Endothelial cell of umbilical vein (primary cell): ENCODE measurements around the gene IGF2R. TPM values are rescaled to one million over a fixed set of nuclear protein-coding genes. Genes with fewer than 3 reads are reported as not detected.

ENCODE experiments used
- BruUV-seq: library from RNA; stranded (reverse); fragments of 400-500 nt; replicated peaks from 2 replicates; lab custom pipeline; 2021; lab: Mats Ljungman, UMichigan
- CTCF ChIA-PET: fragments of 300-600, 350-600 bp; sonication (Branson Sonifier 250); formaldehyde crosslinking; loops from one replicate; lab custom pipeline; 2021; ENCODE audit warnings: antibody characterized with exemption, inconsistent platforms; lab: Charles Lee
- POLR2A ChIA-PET: fragments of 300-600, 350-600 bp; sonication (Branson Sonifier 250); formaldehyde crosslinking; loops from one replicate; lab custom pipeline; 2021; ENCODE audit warnings: antibody characterized with exemption, inconsistent platforms; lab: Charles Lee
- DNase-seq: peaks from one replicate; pipeline ENCODE4 v3.0.0-alpha.2; 2011; ENCODE audit warnings: low read depth, low spot score
- FAIRE-seq: peaks from 2 replicates; lab custom pipeline; 2011; peaks lifted over from hg19 to GRCh38; lab: Jason Lieb, UNC
- H2AFZ ChIP-seq: 2 replicates; pipeline ENCODE4 v1.6.0; 2012; ENCODE audit warnings: low read depth, low read length, control low read depth, inconsistent platforms
- H3K27ac ChIP-seq: 2 replicates; pipeline ENCODE4 v1.5.1; 2011; ENCODE audit warnings: low read depth, mild to moderate bottlenecking, control low read depth, low read length, moderate library complexity; ENCODE audit not compliant: insufficient read depth
- H3K27me3 ChIP-seq, 2 experiments: 2 replicates each; pipeline versions ENCODE4 v1.6.0 to v1.6.1; 2011; ENCODE audit warnings: low read length in 2 of 2, mixed read lengths in 1 of 2; ENCODE audit not compliant: control insufficient read depth in 2 of 2, insufficient read depth in 2 of 2
- H3K36me3 ChIP-seq, 2 experiments: 2 replicates in 1 of 2; 3 replicates in 1 of 2; pipeline ENCODE4 v1.5.1; 2011; ENCODE audit warnings: low read length in 2 of 2, mild to moderate bottlenecking in 1 of 2, moderate library complexity in 1 of 2; ENCODE audit not compliant: control insufficient read depth in 2 of 2, insufficient read depth in 2 of 2; ENCODE audit errors: extremely low read depth in 1 of 2
- H3K4me1 ChIP-seq: 3 replicates; pipeline ENCODE4 v1.5.1; 2011; ENCODE audit warnings: mild to moderate bottlenecking, low read length; ENCODE audit not compliant: control insufficient read depth, insufficient read depth; ENCODE audit errors: extremely low read depth
- H3K4me2 ChIP-seq: 2 replicates; pipeline ENCODE4 v1.6.1; 2011; ENCODE audit warnings: low read length, control low read depth, mixed read lengths; ENCODE audit not compliant: insufficient read depth
- H3K4me3 ChIP-seq, 3 experiments: fragments of 200-600 bp in 1 of 3; sonication (generic), shearing (Covaris generic) in 1 of 3; replicated peaks in 1 of 3; 2 replicates each; pipeline ENCODE4 v1.5.1; 2011 to 2016; ENCODE audit warnings: control low read depth in 3 of 3, low read length in 3 of 3, mild to moderate bottlenecking in 2 of 3, inconsistent platforms in 1 of 3, low read depth in 1 of 3, moderate library complexity in 1 of 3; ENCODE audit not compliant: insufficient read depth in 1 of 3
- H3K79me2 ChIP-seq: 2 replicates; pipeline ENCODE4 v1.6.0; 2012; ENCODE audit warnings: low read length, inconsistent platforms; ENCODE audit not compliant: control insufficient read depth, insufficient read depth
- H3K9ac ChIP-seq: replicated peaks from 2 replicates; pipeline ENCODE3; 2011; ENCODE audit warnings: low read length, control low read depth; ENCODE audit not compliant: insufficient read depth; ENCODE audit errors: extremely low read depth
- H3K9me1 ChIP-seq: replicated peaks from 3 replicates; pipeline ENCODE4 v1.6.0; 2011; ENCODE audit warnings: mild to moderate bottlenecking, low read length; ENCODE audit not compliant: control insufficient read depth, insufficient read depth; ENCODE audit errors: extremely low read depth
- H3K9me3 ChIP-seq: replicated peaks from 2 replicates; pipeline ENCODE4 v1.5.1; 2012; ENCODE audit warnings: low read length, inconsistent platforms; ENCODE audit not compliant: control insufficient read depth, insufficient read depth
- H4K20me1 ChIP-seq: replicated peaks from 2 replicates; pipeline ENCODE3; 2011; ENCODE audit warnings: mild to moderate bottlenecking, low read length; ENCODE audit not compliant: control insufficient read depth, insufficient read depth; ENCODE audit errors: extremely low read depth
- EZH2 ChIP-seq: IDR thresholded peaks from 2 replicates; pipeline ENCODE4 v1.6.1; 2012; ENCODE audit warnings: borderline replicate concordance, low read depth, mild to moderate bottlenecking, moderate library complexity, low read length, inconsistent platforms; ENCODE audit not compliant: severe bottlenecking
- FOS ChIP-seq: IDR thresholded peaks from 2 replicates; pipeline ENCODE4 v1.6.1; 2011; ENCODE audit warnings: mild to moderate bottlenecking, low read length, moderate library complexity, borderline replicate concordance; ENCODE audit not compliant: insufficient read depth
- GATA2 ChIP-seq: IDR thresholded peaks from 2 replicates; pipeline ENCODE4 v1.7.0; 2011; ENCODE audit warnings: low read depth, mild to moderate bottlenecking, moderate library complexity, mixed read lengths, low read length; ENCODE audit not compliant: insufficient read length, insufficient read depth
- JUN ChIP-seq: IDR thresholded peaks from 2 replicates; pipeline ENCODE4 v1.6.1; 2011; ENCODE audit warnings: borderline replicate concordance, low read depth; ENCODE audit not compliant: insufficient read length, insufficient read depth
- MYC ChIP-seq: IDR thresholded peaks from one replicate; pipeline ENCODE4 v1.6.1; 2011; ENCODE audit warnings: mild to moderate bottlenecking, low read depth, low read length
- POLR2A ChIP-seq: IDR thresholded peaks from 2 replicates; pipeline ENCODE4 v1.6.1; 2012; ENCODE audit warnings: low read depth, mild to moderate bottlenecking, control low read depth, low read length
- POLR2AphosphoS5 ChIP-seq: IDR thresholded peaks from 2 replicates; pipeline ENCODE4 v1.6.1; 2012; ENCODE audit warnings: low read depth, mild to moderate bottlenecking, control low read depth, low read length, moderate library complexity; ENCODE audit not compliant: insufficient read depth
- dilution Hi-C: fragments of 300-500 bp; cut with MboI; formaldehyde crosslinking; loops from one replicate; pipeline ENCODE4 v1.15.0; 2019; ENCODE audit warnings: low sequenced_read_pairs; ENCODE audit not compliant: extremely low pct_ligation_motif_present
- intact Hi-C: fragments of 100-400 bp; cut with micrococcal nuclease; formaldehyde crosslinking; loops from one replicate; pipeline ENCODE4 v1.10.0; 2022
- polyA plus RNA-seq, 4 experiments: library from polyadenylated mRNA; depleted of rRNA in 3 of 4; stranded (reverse) in 3 of 4; unstranded in 1 of 4; fragments of >200 nt; gene quantifications; 2 replicates each; pipeline versions ENCODE4 v1.2.1 to v1.2.3, GENCODE V29; 2011 to 2012; ENCODE audit warnings: missing spikeins in 1 of 4
- total RNA-seq: library from RNA; stranded (reverse); gene quantifications from 2 replicates; pipeline ENCODE4 v1.2.3, GENCODE V29; 2021
- TF ChIP-seq, protein P1 (sequence below), 2 donors: IDR thresholded peaks; 1 replicate in 1 of 2; 2 replicates in 1 of 2; pipeline ENCODE4 v1.5.1; 2011; ENCODE audit warnings: low read length in 2 of 2, mild to moderate bottlenecking in 2 of 2, moderate library complexity in 2 of 2, control low read depth in 1 of 2, inconsistent platforms in 1 of 2, low read depth in 1 of 2; ENCODE audit not compliant: insufficient read depth in 1 of 2; ENCODE audit errors: extremely low read depth in 1 of 2
- TF ChIP-seq, protein P2 (sequence below): IDR thresholded peaks from 2 replicates; pipeline ENCODE4 v1.6.1; 2011; ENCODE audit not compliant: insufficient read depth, insufficient read length

The IGF2R gene
- total and polyA plus RNA-seq, 2 donors (not counting 3 experiments of a cell fraction or from before 2014, with no cell fraction given): 16.3 to 60.2 TPM

DNA sequence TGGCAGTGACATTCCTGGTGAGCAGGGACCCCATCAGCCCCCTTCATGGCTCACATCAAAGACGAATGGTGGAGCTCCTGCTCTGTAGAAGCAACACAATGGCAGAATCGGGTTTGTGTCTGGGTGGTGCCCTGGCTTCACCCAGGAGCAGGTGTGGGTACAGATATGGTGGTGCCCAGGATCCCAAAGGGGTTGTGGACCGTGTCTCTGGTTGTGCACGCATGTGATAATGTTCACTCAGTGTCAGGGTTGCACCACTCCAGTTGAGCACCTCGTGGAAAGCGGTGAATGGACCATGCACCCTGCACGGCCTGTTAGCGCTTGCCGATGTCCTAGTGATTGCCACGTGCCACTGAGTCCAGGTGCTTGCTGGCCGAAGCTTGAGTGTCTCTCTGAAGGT is 63.0 kb downstream of the IGF2R start:
- CTCF ChIA-PET: no interaction called here
- no peak for FAIRE-seq
- H3K9ac ChIP-seq: no peak overlapping the region
- H3K4me2 ChIP-seq: no peak overlapping the region
- DNase-seq: no peak
- peaks cover 5 to 10% of the 10 kb centered on the region in 2 experiments for H3K36me3 ChIP-seq
- no peaks in the 10 kb centered on the region for H3K79me2 ChIP-seq
- no peaks in the 10 kb centered on the region for H3K27me3 ChIP-seq
- H3K9me3 ChIP-seq: no peaks in the 10 kb centered on the region
- H3K9me1 ChIP-seq: no peaks in the 10 kb centered on the region
- intact Hi-C loops (no loop called here), dilution Hi-C loops (no loop called here)
- H4K20me1 ChIP-seq: no peaks in the 10 kb centered on the region
- no peak overlapping the region for H3K27ac ChIP-seq
- POLR2A ChIA-PET: no interaction called here
- no peak overlapping the region for H2AFZ ChIP-seq
- BruUV-seq: no TSS peak
- TF ChIP-seq JUN (no peak), GATA2 (no peak), POLR2AphosphoS5 (no peak), FOS (no peak), POLR2A (no peak), MYC (no peak), EZH2 (no peak)
- TF ChIP-seq, protein P1, sequence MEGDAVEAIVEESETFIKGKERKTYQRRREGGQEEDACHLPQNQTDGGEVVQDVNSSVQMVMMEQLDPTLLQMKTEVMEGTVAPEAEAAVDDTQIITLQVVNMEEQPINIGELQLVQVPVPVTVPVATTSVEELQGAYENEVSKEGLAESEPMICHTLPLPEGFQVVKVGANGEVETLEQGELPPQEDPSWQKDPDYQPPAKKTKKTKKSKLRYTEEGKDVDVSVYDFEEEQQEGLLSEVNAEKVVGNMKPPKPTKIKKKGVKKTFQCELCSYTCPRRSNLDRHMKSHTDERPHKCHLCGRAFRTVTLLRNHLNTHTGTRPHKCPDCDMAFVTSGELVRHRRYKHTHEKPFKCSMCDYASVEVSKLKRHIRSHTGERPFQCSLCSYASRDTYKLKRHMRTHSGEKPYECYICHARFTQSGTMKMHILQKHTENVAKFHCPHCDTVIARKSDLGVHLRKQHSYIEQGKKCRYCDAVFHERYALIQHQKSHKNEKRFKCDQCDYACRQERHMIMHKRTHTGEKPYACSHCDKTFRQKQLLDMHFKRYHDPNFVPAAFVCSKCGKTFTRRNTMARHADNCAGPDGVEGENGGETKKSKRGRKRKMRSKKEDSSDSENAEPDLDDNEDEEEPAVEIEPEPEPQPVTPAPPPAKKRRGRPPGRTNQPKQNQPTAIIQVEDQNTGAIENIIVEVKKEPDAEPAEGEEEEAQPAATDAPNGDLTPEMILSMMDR (IDR thresholded peaks at IDR 0.05; ENCODE audit: extremely low read depth in 1 of 2, insufficient read depth in 1 of 2, low read depth in 1 of 2, low read length in 2 of 2): no peak
- TF ChIP-seq, protein P2, sequence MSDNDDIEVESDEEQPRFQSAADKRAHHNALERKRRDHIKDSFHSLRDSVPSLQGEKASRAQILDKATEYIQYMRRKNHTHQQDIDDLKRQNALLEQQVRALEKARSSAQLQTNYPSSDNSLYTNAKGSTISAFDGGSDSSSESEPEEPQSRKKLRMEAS: no peak
- no peak overlapping the region for H3K4me3 ChIP-seq
- no peaks in the 10 kb centered on the region for H3K4me1 ChIP-seq
